Nephron (organoid): Measurements from ENCODE around the gene PABPN1L.

Source experiments
- H3K27ac Mint-ChIP-seq, 3 experiments: 2 replicates each; pipeline ENCODE4 v1.8.0; 2020; ENCODE audit warnings: mixed read lengths in 3 of 3, mild to moderate bottlenecking in 2 of 3, moderate library complexity in 1 of 3
- H3K27me3 Mint-ChIP-seq: 2 replicates; pipeline ENCODE4 v1.8.0; 2021; ENCODE audit warnings: low read depth, mild to moderate bottlenecking, moderate library complexity, mixed read lengths
- H3K36me3 Mint-ChIP-seq: 2 replicates; pipeline ENCODE4 v1.8.0; 2020; ENCODE audit warnings: low read depth, mixed read lengths
- H3K4me1 Mint-ChIP-seq: 2 replicates; pipeline ENCODE4 v1.8.0; 2020; ENCODE audit warnings: mixed read lengths
- H3K4me3 Mint-ChIP-seq, 3 experiments: 2 replicates each; pipeline ENCODE4 v1.8.0; 2020; ENCODE audit warnings: mild to moderate bottlenecking in 3 of 3, mixed read lengths in 3 of 3, moderate library complexity in 2 of 3
- H3K9me3 Mint-ChIP-seq: 2 replicates; pipeline ENCODE4 v1.8.0; 2020; ENCODE audit warnings: mixed read lengths
- CTCF ChIP-seq, 3 experiments: fragments of 200-600 bp; sonication (generic); IDR thresholded peaks; one replicate each; pipeline ENCODE4 v1.5.0; 2021; ENCODE audit warnings: antibody characterized with exemption in 3 of 3; ENCODE audit not compliant: unreplicated experiment in 3 of 3

The PABPN1L gene

GRCh38 chr16:88866151-88866920, at the start of gene PABPN1L:
TSS of gene PABPN1L (minus strand) at chr16:88866660. CDS start at chr16:88866606, 54 bp downstream.
- Mint-ChIP-seq H3K4me1 (peaks cover 7% of the 10 kb centered on the region), H3K36me3 (no peaks in the 10 kb centered on the region), H3K27ac (no peak within 1 kb of the TSS), H3K9me3 (no peaks in the 10 kb centered on the region), H3K4me3 (peak within 1 kb of the TSS in 1 of 3 experiments; percentile 2), H3K27me3 (peaks cover 25% of the 10 kb centered on the region)
- no peak for TF ChIP-seq CTCF (IDR thresholded peaks at IDR 0.05; ENCODE audit: unreplicated experiment in 3 of 3)

- H3K36me3 Mint-ChIP-seq = no peaks in the 10 kb centered on the region
- no peak overlapping the region for H3K4me3 Mint-ChIP-seq
- no peaks in the 10 kb centered on the region for H3K9me3 Mint-ChIP-seq
- peak overlapping the region in 2 of 3 experiments; percentile 9 to 45 for H3K27ac Mint-ChIP-seq
- no peak for TF ChIP-seq CTCF (IDR thresholded peaks at IDR 0.05; ENCODE audit: unreplicated experiment in 3 of 3)
- H3K27me3 Mint-ChIP-seq = peaks cover 15% of the 10 kb centered on the region
- peaks cover 40% of the 10 kb centered on the region for H3K4me1 Mint-ChIP-seq
These were observed 49.3 kb upstream of the PABPN1L start for GRCh38 chr16:88915639-88916327.

- H3K4me3 Mint-ChIP-seq = no peak overlapping the region
- peaks cover 22% of the 10 kb centered on the region for H3K27me3 Mint-ChIP-seq
- no peak overlapping the region for H3K27ac Mint-ChIP-seq
- H3K36me3 Mint-ChIP-seq = no peaks in the 10 kb centered on the region
- TF ChIP-seq CTCF (IDR thresholded peaks at IDR 0.05; ENCODE audit: unreplicated experiment in 3 of 3) = no peak
- peaks cover 45% of the 10 kb centered on the region for H3K4me1 Mint-ChIP-seq
- H3K9me3 Mint-ChIP-seq = no peaks in the 10 kb centered on the region
These were observed 48.4 kb upstream of the PABPN1L start for GRCh38 chr16:88914750-88915368.

GRCh38 chr16:88913870-88914269, 47.4 kb upstream of the PABPN1L start:
- no peaks in the 10 kb centered on the region for H3K36me3 Mint-ChIP-seq
- no peak overlapping the region for H3K27ac Mint-ChIP-seq
- H3K4me3 Mint-ChIP-seq = no peak overlapping the region
- no peaks in the 10 kb centered on the region for H3K9me3 Mint-ChIP-seq
- H3K27me3 Mint-ChIP-seq = peaks cover 22% of the 10 kb centered on the region
- no peak for TF ChIP-seq CTCF (IDR thresholded peaks at IDR 0.05; ENCODE audit: unreplicated experiment in 3 of 3)
- H3K4me1 Mint-ChIP-seq = peaks cover 41% of the 10 kb centered on the region

GRCh38 chr16:88913001-88913612, 46.6 kb upstream of the PABPN1L start:
- no peaks in the 10 kb centered on the region for H3K9me3 Mint-ChIP-seq
- no peak for TF ChIP-seq CTCF (IDR thresholded peaks at IDR 0.05; ENCODE audit: unreplicated experiment in 3 of 3)
- H3K4me1 Mint-ChIP-seq = peaks cover 39% of the 10 kb centered on the region
- no peaks in the 10 kb centered on the region for H3K36me3 Mint-ChIP-seq
- no peak overlapping the region for H3K4me3 Mint-ChIP-seq
- no peak overlapping the region for H3K27ac Mint-ChIP-seq
- H3K27me3 Mint-ChIP-seq = peaks cover 22% of the 10 kb centered on the region
